GM06990 (cell line): ENCODE results near the gene PASK.

Source experiments
- DNase-seq: peaks from one replicate; pipeline ENCODE4 v3.0.0-alpha.2; 2011; ENCODE audit not compliant: insufficient read length; ENCODE audit errors: extremely low read depth
- H3K27me3 ChIP-seq: replicated peaks from 2 replicates; pipeline ENCODE4 v1.6.0; 2011; ENCODE audit warnings: low read length; ENCODE audit not compliant: control insufficient read depth, insufficient read depth
- H3K36me3 ChIP-seq: 2 replicates; pipeline ENCODE4 v1.5.1; 2011; ENCODE audit warnings: low read length; ENCODE audit not compliant: control insufficient read depth, insufficient read depth
- H3K4me3 ChIP-seq: replicated peaks from 2 replicates; pipeline ENCODE4 v1.5.1; 2011; ENCODE audit warnings: low read depth, mild to moderate bottlenecking, control low read depth, low read length
- CTCF ChIP-seq: IDR thresholded peaks from 2 replicates; pipeline ENCODE4 v1.5.1; 2011; ENCODE audit warnings: low read length, control low read depth, mild to moderate bottlenecking, inconsistent platforms; ENCODE audit not compliant: insufficient read depth, poor library complexity, severe bottlenecking

Gene PASK

GRCh38 chr2:241123816-241124536 is 25.3 kb downstream of the PASK start:
- H3K4me3 ChIP-seq = no peak overlapping the region
- TF ChIP-seq CTCF = no peak
- H3K36me3 ChIP-seq = peaks cover 15% of the 10 kb centered on the region
- DNase-seq = no peak
- H3K27me3 ChIP-seq = no peaks in the 10 kb centered on the region

- H3K36me3 ChIP-seq = peaks cover 15% of the 10 kb centered on the region
- DNase-seq = no peak
These were observed 26.8 kb downstream of the PASK start for GRCh38 chr2:241122376-241123002.

GRCh38 chr2:241121008-241121407 is 28.3 kb downstream of the PASK start:
- Histone ChIP-seq H3K27me3 (no peaks in the 10 kb centered on the region), H3K36me3 (peaks cover 11% of the 10 kb centered on the region)

More at GRCh38 chr2:241122376-241123002, 26.8 kb downstream of the PASK start:
- Histone ChIP-seq H3K27me3 (no peaks in the 10 kb centered on the region), H3K4me3 (no peak overlapping the region)
- no peak for TF ChIP-seq CTCF

GRCh38 chr2:241120440-241120839 is 28.8 kb downstream of the PASK start:
- no peaks in the 10 kb centered on the region for H3K27me3 ChIP-seq
- H3K36me3 ChIP-seq = peaks cover 14% of the 10 kb centered on the region
- no peak overlapping the region for H3K4me3 ChIP-seq
- DNase-seq = no peak
- no peak for TF ChIP-seq CTCF

More at GRCh38 chr2:241121008-241121407, 28.3 kb downstream of the PASK start:
- no peak for DNase-seq
- TF ChIP-seq CTCF = no peak
- H3K4me3 ChIP-seq = no peak overlapping the region

- Histone ChIP-seq H3K36me3 (peaks cover 17% of the 10 kb centered on the region), H3K27me3 (no peaks in the 10 kb centered on the region), H3K4me3 (no peak overlapping the region)
- no peak for TF ChIP-seq CTCF
- no peak for DNase-seq
These were observed 30.4 kb downstream of the PASK start for GRCh38 chr2:241118737-241119505.
